GM12891 (cell line): ENCODE results near the gene TFCP2L1.

ENCODE experiments used
- PAX5 ChIP-seq: IDR thresholded peaks from 2 replicates; pipeline ENCODE4 v1.6.1; 2011; ENCODE audit warnings: low read length, moderate library complexity, mild to moderate bottlenecking; ENCODE audit not compliant: insufficient read depth, severe bottlenecking
- POLR2A ChIP-seq: IDR thresholded peaks from 2 replicates; pipeline ENCODE4 v1.6.1; 2011; ENCODE audit warnings: low read depth, low read length, control low read depth
- POLR2AphosphoS5 ChIP-seq: IDR thresholded peaks from 2 replicates; pipeline ENCODE4 v1.6.1; 2011; ENCODE audit warnings: low read depth, low read length, control low read depth
- POU2F2 ChIP-seq: IDR thresholded peaks from 2 replicates; pipeline ENCODE4 v1.6.1; 2011; ENCODE audit warnings: low read depth, mild to moderate bottlenecking, control low read depth, low read length, moderate library complexity
- SPI1 ChIP-seq: IDR thresholded peaks from 2 replicates; pipeline ENCODE4 v1.6.1; 2011; ENCODE audit warnings: low read depth, low read length, control low read depth
- TAF1 ChIP-seq: IDR thresholded peaks from 2 replicates; pipeline ENCODE4 v1.6.1; 2011; ENCODE audit warnings: low read depth, low read length, control low read depth

- TF ChIP-seq POLR2A (no peak), TAF1 (no peak), POLR2AphosphoS5 (no peak), POU2F2 (no peak), SPI1 (no peak), PAX5 (no peak)
Measured at GRCh38 chr2:121232626-121233265, 52.3 kb downstream of the TFCP2L1 start.
